Stomach (tissue), 4 donors: ENCODE data around the gene KIRREL3.

Experiments
- EP300 ChIP-seq: sonication (generic); formaldehyde crosslinking; IDR thresholded peaks from one replicate; pipeline ENCODE4 v1.6.1; 2017; ENCODE audit warnings: antibody characterized with exemption
- POLR2A ChIP-seq, 4 donors: fragments of 450-650 bp; IDR thresholded peaks; one replicate each; pipeline ENCODE4 v1.6.1; 2016; ENCODE audit warnings: antibody characterized with exemption in 4 of 4, control low read depth in 2 of 4, mild to moderate bottlenecking in 1 of 4, moderate library complexity in 1 of 4

DNA sequence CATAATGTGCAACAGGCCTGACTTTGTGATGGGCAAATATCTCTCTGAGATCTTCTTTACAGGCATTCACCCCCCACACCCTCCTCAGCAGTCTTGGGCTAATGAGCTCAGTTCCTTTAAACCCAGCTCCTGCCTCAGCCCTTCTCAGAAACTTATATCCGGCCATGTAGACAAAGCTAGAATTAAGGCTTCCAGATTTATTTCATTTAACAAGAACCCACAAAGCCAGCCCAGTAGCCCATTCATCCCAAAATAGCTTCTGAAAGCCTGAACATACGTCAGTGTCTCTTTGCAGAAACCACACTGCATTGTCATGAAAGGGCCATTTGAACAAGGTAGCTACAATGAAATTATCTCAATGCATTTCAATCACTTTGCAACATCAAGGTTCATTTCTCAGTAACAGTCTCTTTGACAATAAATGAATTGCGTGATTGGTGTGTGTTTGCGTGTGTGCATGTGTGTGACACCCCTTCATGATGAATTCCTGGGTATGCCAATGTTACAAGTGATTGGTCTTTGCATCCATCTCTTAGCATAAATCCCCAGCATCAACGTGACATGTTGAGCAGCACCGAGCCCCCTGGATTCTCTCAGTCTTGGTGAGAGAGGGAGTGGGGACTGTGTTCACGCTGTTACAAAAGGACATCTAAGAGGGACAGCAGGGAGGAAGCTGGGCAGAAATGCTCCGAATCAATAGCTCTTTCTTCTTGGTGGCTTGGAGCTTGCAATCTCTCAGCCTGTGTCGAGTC is 299.6 kb downstream of the KIRREL3 start:
- TF ChIP-seq POLR2A (IDR thresholded peaks at IDR 0.05) (no peak), EP300 (no peak)
